HEK293T (cell line): Measurements from ENCODE around the gene MOB3C.

Experiments
- ARNT ChIP-seq: fragments of 450-650 bp; IDR thresholded peaks from 2 replicates; pipeline ENCODE4 v1.6.1; 2017; ENCODE audit warnings: mild to moderate bottlenecking
- CTBP1 ChIP-seq: fragments of 450-650 bp; IDR thresholded peaks from 2 replicates; pipeline ENCODE4 v1.6.1; 2016; ENCODE audit warnings: borderline replicate concordance
- ELF4 ChIP-seq: fragments of 450-650 bp; IDR thresholded peaks from 2 replicates; pipeline ENCODE4 v1.6.1; 2017; ENCODE audit warnings: antibody characterized with exemption
- HDGF ChIP-seq: fragments of 450-650 bp; IDR thresholded peaks from 2 replicates; pipeline ENCODE4 v1.6.1; 2017; ENCODE audit warnings: antibody characterized with exemption, borderline replicate concordance
- L3MBTL2 ChIP-seq: fragments of 450-650 bp; conservative IDR thresholded peaks from 2 replicates; pipeline ENCODE4 v1.6.1; 2016; ENCODE audit warnings: mild to moderate bottlenecking
- ZNF384 ChIP-seq: fragments of 450-650 bp; IDR thresholded peaks from 2 replicates; pipeline ENCODE4 v1.6.1; 2016

DNA sequence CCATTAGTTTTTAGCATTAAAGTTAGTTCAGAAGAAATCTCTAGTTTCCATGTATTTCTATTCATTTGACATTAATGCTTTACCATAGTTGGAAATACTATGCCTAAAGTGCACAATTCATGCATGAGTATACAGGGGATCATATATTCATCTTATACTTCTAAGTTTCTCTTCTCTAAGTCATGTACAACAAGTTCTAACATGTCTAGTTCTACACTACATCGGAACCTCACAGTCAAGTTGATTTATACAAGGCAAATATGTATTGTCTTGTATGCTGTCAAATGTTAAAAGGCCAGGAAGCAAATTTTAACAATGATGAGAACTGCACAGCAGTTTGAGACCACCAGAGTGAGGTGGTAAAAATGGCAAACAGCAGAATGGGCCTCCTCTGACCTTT lies 22.9 kb upstream of the MOB3C start:
- TF ChIP-seq ZNF384 (no peak), L3MBTL2 (no peak), ARNT (no peak), HDGF (no peak), CTBP1 (no peak), ELF4 (no peak)
